Stimulated activated CD4-positive, alpha-beta T cell treated with anti-CD3 and anti-CD28 coated beads, Interleukin-1b, Interleukin-23, amount 100 ng/mL, for 24 hours (primary cell): ENCODE data around the gene MOB3B.

ENCODE experiments used
- DNase-seq, 4 experiments: peaks; one replicate each; pipeline ENCODE4 v3.0.0-alpha.2; 2020; ENCODE audit warnings: low read depth in 4 of 4, low spot score in 1 of 4

Gene MOB3B

DNA sequence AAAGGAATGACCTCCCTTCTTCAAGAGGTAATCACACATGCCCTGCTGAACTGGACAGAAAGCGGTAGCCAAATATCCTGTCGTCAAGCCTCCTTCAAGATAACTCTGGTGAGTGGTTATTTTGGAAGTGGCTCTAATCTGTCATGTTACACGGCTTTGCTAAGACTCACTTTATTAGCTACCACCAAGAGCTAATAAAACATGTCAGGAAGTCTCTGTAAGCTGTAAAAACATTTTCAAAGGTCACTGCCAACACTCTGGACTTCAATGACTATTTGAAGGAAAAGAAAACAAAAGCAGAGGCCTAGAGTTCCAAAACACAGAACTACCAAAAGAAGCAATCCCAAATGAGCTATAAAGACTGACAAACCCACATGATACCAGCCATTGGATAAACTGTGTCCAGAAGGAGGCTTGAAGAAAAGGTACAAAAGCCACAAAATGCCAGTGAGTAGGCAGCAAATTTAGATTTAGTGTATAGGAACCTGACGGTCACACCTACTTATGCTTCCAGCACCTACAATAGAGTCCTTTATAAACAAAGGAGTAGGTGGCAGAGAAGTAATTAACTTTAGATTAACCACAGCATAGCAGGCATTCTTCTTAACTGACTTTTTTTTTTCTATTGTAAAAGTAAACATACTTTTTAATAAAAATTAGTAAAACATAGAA is 135.3 kb downstream of the MOB3B start:
- DNase-seq, result no peak

DNA sequence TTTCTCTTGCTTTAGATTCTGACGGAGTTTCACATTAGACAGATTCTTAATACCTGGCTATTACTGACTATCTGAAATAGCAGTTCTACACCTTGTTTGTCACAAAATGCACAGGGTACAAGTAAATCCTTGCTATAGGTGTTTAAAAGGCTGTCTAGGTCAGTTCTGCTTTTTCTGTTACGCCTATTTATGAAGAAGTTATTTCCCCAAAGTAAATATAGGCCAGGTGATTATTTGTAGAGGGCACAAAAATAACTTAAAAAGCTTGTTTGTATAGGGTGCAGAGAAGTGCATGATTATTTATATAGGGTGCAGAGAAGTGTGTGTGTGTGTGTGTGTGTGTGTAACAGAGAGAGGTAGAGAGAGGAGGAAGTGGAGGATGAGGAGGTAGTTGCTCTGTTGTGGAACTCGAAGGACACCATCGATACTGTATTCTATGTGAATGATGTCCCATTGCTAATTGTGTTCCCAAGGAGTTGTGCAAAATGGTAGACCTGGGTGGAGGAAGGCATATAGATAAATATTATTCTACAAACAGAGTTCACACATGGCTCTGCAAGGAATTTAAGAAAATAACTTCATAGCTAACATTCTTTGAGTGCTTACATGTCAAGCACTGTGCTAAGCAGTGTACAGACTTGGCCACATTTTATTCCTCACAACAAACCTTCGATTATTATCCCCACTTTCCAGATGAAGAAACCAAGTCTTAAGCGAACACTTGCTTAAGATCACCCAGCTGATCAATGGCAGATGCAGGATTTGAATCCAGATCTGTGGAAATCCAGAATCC is 136.4 kb downstream of the MOB3B start:
- no peak for DNase-seq

DNA sequence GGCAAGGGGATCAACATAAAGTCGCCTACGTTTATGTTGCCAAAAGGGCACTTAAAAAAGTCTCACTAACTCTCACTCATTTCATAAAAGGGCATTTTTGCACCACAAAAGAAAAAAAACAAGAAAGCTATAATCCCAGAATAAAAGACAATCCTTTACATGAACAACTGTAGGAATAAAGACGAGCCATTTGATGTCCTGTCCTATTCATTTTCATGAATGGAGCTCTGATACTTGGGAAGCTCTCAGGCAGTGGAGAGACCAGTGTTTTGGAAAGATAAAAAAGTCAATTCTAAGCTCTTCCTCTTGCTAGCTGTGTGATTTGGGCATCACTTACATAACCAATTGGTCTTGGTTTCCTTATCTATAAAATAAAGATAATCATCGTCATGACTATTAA is 137.2 kb downstream of the MOB3B start:
- DNase-seq, result no peak

DNA sequence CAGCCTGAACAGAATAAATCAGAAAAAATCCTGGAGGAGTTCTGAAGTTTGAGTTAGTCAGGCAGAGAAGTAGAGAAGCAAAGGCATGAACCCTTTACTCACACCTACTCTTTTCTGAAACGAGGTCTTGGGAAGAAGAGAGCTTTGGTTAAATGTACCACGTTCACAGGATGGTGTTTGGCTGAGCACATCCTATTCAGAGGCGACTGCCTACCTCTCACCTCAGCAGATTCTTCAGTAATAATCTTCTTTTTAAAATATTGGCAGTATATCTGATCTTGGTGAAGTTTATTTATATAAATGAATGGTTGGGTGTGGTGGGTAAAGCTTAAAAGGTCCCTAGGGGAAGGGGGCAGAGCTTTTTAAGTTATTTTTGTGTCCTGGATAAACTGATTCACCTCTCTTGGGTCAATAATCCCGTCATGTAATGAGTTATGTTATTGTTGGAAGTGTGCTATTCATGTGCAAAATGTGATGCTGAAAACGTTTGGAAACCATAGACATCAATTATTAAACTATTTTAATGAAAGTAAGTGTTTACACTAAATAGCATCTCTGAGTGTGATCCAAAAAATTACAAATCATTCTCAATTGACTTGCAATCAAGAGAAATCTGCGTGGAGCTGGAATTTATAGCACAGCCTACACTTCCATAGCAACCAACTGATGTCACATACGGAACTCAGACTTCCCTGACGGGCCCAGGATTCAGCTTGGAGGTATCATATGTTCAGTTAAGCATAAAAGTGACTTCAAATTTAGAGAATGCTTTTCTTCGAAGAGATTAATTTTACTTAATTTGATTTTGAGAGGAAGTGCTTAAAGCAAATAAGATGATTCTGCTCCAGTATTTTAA is 138.3 kb downstream of the MOB3B start:
- DNase-seq, result no peak

DNA sequence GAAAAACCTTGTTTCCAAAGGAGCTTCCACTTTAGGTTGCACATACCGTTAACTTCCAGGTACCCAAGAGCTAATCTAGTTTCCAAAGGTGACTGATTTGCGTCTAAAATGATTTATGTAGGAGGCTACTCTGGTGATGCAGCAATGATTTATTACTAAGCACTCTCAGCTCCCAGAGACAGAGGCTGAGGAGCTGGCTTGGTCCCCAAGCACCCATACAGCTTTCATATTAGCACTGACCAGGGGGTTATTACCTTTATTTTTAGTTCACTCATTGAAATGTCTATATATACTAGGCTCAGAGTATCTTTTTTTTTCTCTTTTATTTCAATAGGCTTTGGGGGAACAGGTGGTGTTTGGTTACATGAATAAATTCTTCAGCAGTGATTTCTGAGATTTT is 141.5 kb downstream of the MOB3B start:
- DNase-seq, result no peak

DNA sequence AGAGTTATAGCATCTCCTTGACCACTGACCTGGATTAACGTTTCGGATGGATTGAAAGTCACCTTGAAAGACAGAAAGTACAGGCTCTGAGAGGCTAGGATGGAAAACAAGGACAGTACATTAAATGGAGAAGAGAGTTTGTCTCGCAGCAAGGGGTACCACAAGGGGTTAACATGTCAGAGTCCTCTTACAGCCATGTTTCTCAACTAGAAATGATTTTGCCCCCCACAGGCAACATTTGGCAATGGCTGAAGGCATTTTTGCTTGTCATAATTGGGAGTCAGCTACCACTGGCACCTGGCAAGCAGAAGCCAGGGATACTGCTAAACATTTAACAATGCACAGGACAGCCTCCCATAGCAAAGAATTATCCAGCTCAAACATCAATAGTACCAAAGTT is 141.9 kb downstream of the MOB3B start:
- DNase-seq, result no peak

DNA sequence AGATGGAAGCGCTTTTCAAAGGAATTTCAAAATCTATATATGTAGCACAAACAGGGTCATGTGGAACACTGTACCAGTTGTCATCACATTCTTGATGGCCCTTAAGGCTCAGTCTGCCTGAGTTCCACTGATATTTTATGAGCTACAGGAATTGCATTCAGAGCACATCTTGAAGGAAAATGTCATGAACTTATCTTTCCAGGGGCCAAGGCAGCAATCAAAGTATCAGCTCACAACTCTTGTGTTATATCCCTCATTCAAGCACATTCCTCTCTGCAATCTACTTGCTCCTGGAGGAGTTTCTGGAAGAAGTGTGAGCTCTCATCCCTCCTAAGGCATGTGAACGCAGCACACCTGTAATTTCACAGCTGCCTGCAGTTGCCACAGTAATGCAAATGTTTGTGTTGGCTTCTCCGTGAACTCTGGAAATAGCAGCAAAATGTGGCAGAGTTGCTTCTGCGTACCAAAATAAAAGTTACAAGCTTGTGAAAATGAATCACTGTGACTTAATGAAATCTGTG is 143.0 kb downstream of the MOB3B start:
- no peak for DNase-seq

DNA sequence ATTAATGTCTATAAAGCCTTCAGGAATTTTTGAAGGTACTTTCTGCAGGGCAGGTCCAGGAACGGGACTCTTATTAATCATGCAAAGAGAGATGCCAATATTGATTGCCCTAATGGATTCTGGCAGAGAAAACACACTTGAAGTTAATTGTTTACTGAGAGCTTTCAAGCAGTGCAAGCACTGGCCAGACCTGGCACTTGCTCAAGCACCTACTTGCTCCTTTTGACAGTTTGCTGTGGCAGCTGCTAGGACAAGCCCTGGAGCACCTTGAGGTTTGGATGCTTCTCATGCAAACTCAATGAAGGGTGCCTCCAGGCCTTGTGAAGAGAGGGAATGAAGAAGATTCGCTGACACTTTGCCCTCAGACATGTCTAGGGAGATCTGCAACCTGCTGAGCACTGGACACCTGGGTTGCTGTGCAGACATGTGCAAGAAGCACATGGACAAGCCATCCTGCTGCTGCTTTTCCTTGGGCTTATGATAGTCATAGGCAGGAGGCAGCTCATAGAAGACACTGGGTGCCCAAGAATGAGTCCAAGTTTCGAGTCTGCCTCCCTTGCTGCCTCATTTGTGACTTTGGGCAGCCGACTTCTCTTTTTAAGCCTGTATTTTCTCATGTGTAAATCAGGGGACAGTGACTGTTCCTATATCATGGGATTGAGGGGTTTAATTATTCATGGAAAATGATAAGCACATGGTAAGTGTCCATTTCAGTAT is 143.8 kb downstream of the MOB3B start:
- DNase-seq, result no peak

DNA sequence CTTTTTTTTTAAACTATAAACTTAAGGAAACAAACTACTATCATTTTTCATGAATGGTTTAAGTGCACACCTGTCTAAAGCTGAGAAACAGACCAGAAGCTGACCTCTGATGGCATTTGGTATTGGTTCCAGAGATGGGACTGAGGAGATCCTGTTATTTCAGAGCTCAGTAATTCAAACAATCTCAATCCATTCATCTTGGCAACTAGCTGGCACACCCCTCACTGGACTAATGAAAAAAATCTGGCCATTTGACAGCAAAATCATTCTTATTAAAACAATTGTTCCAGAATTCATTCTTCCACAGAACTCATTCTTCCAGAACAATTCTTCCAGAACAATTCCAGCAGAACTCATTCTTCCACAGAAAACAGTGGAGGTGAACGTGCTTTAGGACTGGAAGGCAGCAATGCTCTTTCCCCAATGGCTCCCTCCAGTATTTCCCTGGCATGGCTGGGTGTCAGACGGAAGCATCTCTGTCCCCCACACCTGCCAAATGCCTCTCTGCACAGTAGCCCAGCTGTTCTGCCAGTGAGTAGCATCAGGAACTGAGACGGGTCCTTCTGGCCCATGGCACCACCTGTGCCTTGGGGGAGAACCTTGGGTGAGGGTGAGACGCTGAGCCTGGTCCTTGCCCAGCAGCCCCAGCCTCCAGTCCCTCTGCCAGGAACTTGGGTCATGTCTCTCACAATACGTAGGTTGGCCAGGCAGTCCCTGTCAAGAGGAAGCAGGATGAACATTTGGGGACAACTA is 145.2 kb downstream of the MOB3B start:
- no peak for DNase-seq

DNA sequence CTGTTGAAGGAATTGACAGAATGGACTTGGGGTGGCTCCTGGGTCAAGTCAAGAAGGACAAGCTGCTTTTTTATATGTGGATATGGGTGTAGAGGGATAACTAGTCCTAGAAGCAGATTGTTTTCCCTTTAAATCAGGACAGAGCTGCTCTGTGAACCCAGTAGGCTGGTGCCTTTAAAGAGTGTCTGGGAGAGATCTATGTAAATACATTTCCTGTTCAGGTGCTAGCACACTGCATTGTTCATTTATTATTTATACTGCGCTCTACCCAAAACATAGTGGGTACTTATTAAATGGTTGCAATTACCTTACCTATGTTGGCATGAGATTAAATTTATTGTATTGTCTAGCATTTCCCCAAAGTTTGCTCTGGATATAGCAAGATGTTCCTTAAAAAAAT is 146.1 kb downstream of the MOB3B start:
- DNase-seq, result no peak

DNA sequence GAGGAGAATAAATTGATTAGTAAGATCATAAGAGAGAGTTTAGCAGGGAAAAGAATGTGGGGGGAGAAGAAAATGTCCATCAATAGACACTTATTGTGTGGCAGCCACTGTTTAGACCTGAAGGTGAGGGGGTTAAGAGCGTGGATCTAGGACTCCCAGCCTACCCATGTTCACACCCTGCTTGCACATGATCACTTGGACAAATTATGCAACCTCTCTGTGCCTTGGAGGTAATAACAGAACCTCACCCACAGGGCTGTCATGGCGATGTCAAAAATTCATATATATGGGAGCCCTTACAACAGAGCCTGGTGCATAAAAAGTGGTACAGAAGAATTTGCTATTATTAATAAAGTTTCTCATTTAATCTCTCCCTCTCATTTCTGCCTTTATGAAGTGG is 146.6 kb downstream of the MOB3B start:
- no peak for DNase-seq

DNA sequence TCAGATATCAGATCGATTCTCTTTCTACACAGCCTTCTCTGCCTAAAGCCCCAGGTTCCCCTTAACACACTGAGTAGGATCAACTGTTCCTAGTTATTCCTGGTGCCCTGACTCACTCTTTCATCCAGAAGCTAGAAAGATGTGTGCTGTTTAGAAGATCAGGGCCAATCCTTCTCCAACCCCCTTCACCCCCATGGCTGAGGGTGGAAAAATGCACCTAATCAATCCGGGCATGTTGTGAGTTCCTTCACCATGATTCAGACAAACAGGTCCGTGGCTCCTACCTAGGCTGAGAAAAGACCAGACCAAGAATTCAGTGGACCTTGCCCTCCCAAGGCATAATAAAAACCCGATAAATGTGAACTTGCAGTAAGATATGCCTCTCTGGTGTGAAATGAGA is 147.3 kb downstream of the MOB3B start:
- DNase-seq, result no peak

DNA sequence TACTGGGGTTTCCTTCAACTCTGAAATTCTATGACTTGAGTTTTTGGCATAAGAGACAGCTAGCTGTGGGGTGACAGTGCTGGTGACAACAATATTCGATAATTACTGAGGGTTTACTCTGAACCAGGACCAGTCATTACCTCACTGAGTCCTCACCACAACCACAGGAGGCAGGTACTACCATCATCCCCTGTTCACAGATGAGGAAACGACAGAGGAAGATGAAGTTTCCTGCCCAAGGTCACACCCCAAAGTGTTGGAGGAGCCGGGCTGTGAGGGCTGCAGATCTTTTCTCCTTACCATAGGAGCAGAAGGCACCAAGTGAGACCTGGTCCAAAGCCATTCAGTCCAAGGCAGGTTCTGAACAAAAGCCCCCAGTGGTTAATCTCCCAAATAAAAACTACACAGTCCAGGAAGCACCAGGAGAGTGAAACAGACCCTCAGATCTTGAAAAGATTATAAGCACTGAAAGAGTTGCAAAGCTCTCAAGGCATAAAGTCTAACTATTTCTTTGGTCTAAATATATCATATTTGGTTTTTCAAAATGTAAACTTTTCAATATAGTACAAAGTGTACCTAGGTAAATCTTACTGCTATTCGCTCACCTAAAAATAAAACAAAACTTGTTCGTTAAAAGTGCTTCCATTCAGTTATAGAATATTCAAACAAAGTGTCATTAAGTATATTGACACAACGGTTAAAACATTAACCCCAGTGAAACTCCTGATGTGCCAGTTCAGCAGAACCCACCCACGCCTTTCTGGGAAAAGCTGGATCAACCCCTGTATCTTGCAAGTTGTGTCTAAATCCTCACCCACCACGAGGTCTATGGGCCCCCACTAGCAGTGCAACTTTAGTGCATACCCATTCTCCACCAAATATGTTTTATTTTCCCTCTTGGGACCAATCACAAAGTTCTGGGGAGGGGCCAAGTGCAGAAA is 150.0 kb downstream of the MOB3B start:
- DNase-seq, result no peak

DNA sequence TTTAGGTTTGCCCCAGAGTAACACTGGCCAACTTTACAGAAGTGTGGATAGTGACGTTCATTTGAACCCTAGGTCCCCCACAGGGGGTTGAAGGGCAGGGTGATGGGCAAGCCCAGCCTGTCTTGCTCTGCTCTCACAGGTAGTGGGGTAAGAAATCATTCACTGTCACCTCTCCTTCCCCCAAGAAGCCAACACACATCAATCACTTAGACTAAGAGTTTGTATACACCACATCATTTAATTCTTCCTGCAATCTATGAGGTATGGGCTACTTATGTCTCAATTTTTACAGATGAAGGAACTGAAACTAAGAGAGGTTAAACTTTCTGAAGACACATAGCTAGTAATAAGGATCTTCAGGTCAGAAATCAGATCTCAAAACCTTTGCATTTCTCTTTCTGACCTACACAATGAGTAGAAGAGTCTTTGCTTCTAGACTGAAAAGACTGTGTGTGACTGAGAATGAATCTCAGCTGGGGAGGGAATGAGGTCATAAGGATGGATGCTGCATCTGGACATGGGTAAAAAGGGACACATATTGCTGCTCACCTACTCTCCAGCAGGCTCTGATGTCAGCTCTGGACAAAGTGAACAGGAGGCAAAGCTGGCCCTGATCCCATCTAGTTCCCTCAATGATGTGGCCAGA is 151.7 kb downstream of the MOB3B start:
- no peak for DNase-seq

DNA sequence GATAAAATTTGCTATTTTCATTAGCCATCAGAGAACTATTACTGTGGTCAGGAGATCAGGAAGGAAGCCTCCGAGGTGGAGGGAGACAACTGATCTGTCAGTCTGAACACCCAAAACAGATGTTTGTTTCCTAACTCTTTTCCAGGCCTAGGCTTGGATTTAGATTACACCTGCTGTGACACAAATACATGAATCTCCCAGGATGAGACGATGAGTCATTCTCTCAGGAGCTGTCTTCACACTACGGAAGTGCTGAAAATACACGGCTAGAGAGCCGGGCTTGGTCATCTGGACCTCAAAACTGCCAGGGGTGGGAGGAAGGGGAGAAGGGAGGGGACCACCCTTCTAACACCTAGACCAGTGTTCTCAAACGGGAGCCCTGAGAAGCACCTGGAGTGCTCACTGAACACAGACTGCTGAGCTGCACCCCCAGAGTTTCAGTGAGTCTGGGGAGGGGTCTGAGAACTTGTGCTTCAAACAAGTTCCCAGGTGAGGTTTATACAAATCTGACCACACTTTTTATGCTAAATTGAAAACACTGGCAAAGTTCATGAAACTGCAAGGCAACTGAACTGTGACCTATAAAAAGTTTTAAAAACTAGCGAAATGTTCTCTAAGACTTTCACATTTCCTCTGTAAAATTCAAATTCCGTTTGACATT is 152.3 kb downstream of the MOB3B start:
- no peak for DNase-seq

DNA sequence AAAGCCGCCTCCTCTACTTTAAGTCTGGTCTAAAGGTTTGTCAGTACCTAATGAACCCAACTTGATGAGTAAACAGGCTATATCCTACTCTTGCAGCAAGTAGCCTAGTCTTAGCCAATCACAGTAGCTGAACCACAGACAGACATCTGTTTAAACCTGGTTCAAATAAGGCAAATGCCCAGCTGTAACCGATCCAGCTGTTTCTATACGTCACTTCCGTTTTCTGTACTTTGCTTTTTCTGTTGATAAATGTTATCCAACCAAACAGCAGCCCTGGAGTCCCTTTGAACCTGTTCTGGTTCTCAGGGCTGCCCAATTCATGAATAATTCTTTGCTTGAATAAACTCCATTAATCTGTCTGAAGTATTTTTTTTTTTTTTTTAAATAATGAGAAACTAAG is 155.8 kb downstream of the MOB3B start:
- DNase-seq, result no peak

DNA sequence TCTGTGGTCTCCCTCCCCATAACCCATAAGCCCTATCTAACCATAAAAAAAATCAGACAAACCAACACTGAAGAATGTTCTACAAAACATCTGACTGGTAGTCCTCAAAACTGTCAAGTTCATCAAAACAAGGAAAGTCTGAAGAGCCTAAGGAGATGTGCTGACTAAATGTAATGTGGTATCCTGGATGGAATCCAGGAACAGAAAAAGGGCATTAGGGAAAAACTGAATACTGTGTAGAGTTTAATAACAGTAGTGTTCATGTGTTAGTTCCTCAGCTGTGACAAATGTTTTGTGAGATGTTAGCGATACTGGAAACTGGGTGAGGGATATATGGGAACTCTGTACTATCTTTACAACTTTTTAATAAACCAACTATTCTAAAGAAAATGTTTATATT is 157.0 kb downstream of the MOB3B start:
- DNase-seq, result no peak

DNA sequence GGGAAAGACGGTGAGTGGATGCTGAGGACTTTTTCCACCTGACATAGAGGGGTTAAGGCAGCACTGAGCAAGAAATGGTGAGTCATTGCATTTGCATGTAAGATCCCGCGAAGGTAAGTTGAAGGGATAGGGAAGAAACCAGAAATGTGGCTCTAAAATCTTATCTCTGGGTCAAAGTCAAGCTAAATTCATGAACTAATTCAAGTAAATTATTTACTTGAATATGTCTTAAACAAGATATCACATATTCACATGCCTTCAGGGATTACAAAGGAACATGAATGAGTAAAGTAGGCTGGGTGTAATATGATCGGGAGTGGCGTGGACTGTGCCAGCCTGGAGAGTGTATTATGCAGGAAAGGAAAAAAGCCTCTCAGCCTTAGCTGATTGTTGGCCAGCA is 158.2 kb downstream of the MOB3B start:
- DNase-seq, result no peak
